ENCODE data around the gene GPR85. TPM values are rescaled to one million over a fixed set of nuclear protein-coding genes. Genes with fewer than 3 reads are reported as not detected.

The GPR85 gene
- polyA plus RNA-seq, 3 donors = 0.12 TPM; not detected in 2

- 85% methylated on average over 2 of the region's 2 CpGs for WGBS (ENCODE audit: insufficient coverage)
- H3K36me3 ChIP-seq (replicated peaks in 1 of 2; ENCODE audit: control insufficient read depth in 1 of 2, insufficient read depth in 2 of 2, low read length in 2 of 2) = no peaks in the 10 kb centered on the region
- no peak overlapping the region for H3K27ac ChIP-seq (ENCODE audit: low read depth in 1 of 2, low read length in 2 of 2)
- no peaks in the 10 kb centered on the region for H3K9me3 ChIP-seq (replicated peaks in 1 of 2; ENCODE audit: control insufficient read depth in 1 of 2, insufficient read depth in 1 of 2, low read length in 2 of 2)
- no peaks in the 10 kb centered on the region for H3K79me2 ChIP-seq (ENCODE audit: insufficient read depth, low read length)
- no peaks in the 10 kb centered on the region for H4K20me1 ChIP-seq (ENCODE audit: insufficient read depth, low read length)
- no peaks in the 10 kb centered on the region for H3K4me1 Mint-ChIP-seq
- H3K4me3 ChIP-seq (replicated peaks in 1 of 3; ENCODE audit: low read depth in 2 of 3, low read length in 3 of 3) = no peak overlapping the region
- H3K9me3 Mint-ChIP-seq = peaks cover 1 to 6% (median 3%) of the 10 kb centered on the region in 7 donors
- H3K4me2 ChIP-seq (replicated peaks; ENCODE audit: extremely low read depth, low read length, poor library complexity, severe bottlenecking) = no peak overlapping the region
- H3K27me3 Mint-ChIP-seq (ENCODE audit: low read depth in 3 of 3) = peaks cover 0 to 4% (median 2%) of the 10 kb centered on the region in 3 donors
- H3K27ac Mint-ChIP-seq = no peak overlapping the region
- no peak overlapping the region for H3K9ac ChIP-seq (ENCODE audit: insufficient read depth, low read length, poor library complexity, severe bottlenecking)
- no peak for TF ChIP-seq CTCF (IDR thresholded peaks at IDR 0.05)
- no peaks in the 10 kb centered on the region for H3K27me3 ChIP-seq (ENCODE audit: control insufficient read depth in 2 of 2, insufficient read depth in 2 of 2, low read length in 2 of 2)
- no peak overlapping the region for H2AFZ ChIP-seq (ENCODE audit: insufficient read depth, low read depth, low read length, poor library complexity, severe bottlenecking)
- DNase-seq = no peak
- H3K4me3 Mint-ChIP-seq = no peak overlapping the region
- no peaks in the 10 kb centered on the region for H3K36me3 Mint-ChIP-seq
- intact Hi-C loops (cut with micrococcal nuclease) = no loop called here
- no peaks in the 10 kb centered on the region for H3K4me1 ChIP-seq (ENCODE audit: control insufficient read depth in 1 of 2, insufficient read depth in 2 of 2, low read length in 2 of 2)
Measured at GRCh38 chr7:113131367-113131766, 44.7 kb upstream of the GPR85 start.

GRCh38 chr7:113128031-113128430, 41.4 kb upstream of the GPR85 start:
- no peaks in the 10 kb centered on the region for H3K4me1 Mint-ChIP-seq
- H3K79me2 ChIP-seq (ENCODE audit: insufficient read depth, low read length) = no peaks in the 10 kb centered on the region
- H2AFZ ChIP-seq (ENCODE audit: insufficient read depth, low read depth, low read length, poor library complexity, severe bottlenecking) = no peak overlapping the region
- no peaks in the 10 kb centered on the region for H3K36me3 ChIP-seq (replicated peaks in 1 of 2; ENCODE audit: control insufficient read depth in 1 of 2, insufficient read depth in 2 of 2, low read length in 2 of 2)
- H3K27ac Mint-ChIP-seq = no peak overlapping the region
- no peaks in the 10 kb centered on the region for H4K20me1 ChIP-seq (ENCODE audit: insufficient read depth, low read length)
- no peaks in the 10 kb centered on the region for H3K4me1 ChIP-seq (ENCODE audit: control insufficient read depth in 1 of 2, insufficient read depth in 2 of 2, low read length in 2 of 2)
- H3K27me3 ChIP-seq (ENCODE audit: control insufficient read depth in 2 of 2, insufficient read depth in 2 of 2, low read length in 2 of 2) = no peaks in the 10 kb centered on the region
- WGBS (ENCODE audit: insufficient coverage) = 92% methylated on average over 1 of the region's 1 CpG
- no peak overlapping the region for H3K4me3 Mint-ChIP-seq
- H3K36me3 Mint-ChIP-seq = no peaks in the 10 kb centered on the region
- no peak for TF ChIP-seq CTCF (IDR thresholded peaks at IDR 0.05)
- no peak overlapping the region for H3K9ac ChIP-seq (ENCODE audit: insufficient read depth, low read length, poor library complexity, severe bottlenecking)
- H3K27me3 Mint-ChIP-seq (ENCODE audit: low read depth in 3 of 3) = peaks cover 0 to 2% (median 0%) of the 10 kb centered on the region in 3 donors
- H3K4me3 ChIP-seq (replicated peaks in 1 of 3; ENCODE audit: low read depth in 2 of 3, low read length in 3 of 3) = no peak overlapping the region
- H3K9me3 ChIP-seq (replicated peaks in 1 of 2; ENCODE audit: control insufficient read depth in 1 of 2, insufficient read depth in 1 of 2, low read length in 2 of 2) = no peaks in the 10 kb centered on the region
- no peak overlapping the region for H3K4me2 ChIP-seq (replicated peaks; ENCODE audit: extremely low read depth, low read length, poor library complexity, severe bottlenecking)
- DNase-seq = no peak
- peaks cover 0 to 6% (median 3%) of the 10 kb centered on the region in 7 donors for H3K9me3 Mint-ChIP-seq
- H3K27ac ChIP-seq (ENCODE audit: low read depth in 1 of 2, low read length in 2 of 2) = no peak overlapping the region
- intact Hi-C loops (cut with micrococcal nuclease) = no loop called here

Data from CD14-positive monocyte (primary cell).